Lung (tissue), 12 donors: ENCODE results near the gene GEN1. TPM values are rescaled to one million over a fixed set of nuclear protein-coding genes. Genes with fewer than 3 reads are reported as not detected.

Source experiments
- ATAC-seq: fragments of 200-7000 bp; cut with Tn5 transposase; one replicate; pipeline ENCODE4 v1.9.1; 2020; ENCODE audit warnings: moderate number of reproducible peaks; ENCODE audit not compliant: insufficient read depth, low FRiP score
- DNase-seq, 3 donors: peaks; one replicate each; pipeline ENCODE4 v3.0.0-alpha.2; 2013 to 2017
- H3K27ac ChIP-seq, 2 donors: one replicate each; pipeline ENCODE4 v1.5.1; 2013; ENCODE audit warnings: mild to moderate bottlenecking in 2 of 2, moderate library complexity in 2 of 2, control low read depth in 1 of 2, inconsistent platforms in 1 of 2, low read depth in 1 of 2, low read length in 1 of 2
- H3K27me3 ChIP-seq, 3 donors: one replicate each; pipeline ENCODE4 v1.5.1; 2013; ENCODE audit warnings: low read length in 2 of 3; ENCODE audit not compliant: control insufficient read depth in 3 of 3, insufficient read depth in 3 of 3
- H3K36me3 ChIP-seq, 4 donors: one replicate each; pipeline ENCODE4 v1.5.1; 2013; ENCODE audit warnings: low read length in 4 of 4, mild to moderate bottlenecking in 1 of 4, moderate library complexity in 1 of 4; ENCODE audit not compliant: control insufficient read depth in 4 of 4, insufficient read depth in 4 of 4
- H3K4me1 ChIP-seq, 5 donors: one replicate each; pipeline ENCODE4 v1.5.1; 2013; ENCODE audit warnings: low read length in 5 of 5, mild to moderate bottlenecking in 2 of 5, moderate library complexity in 1 of 5; ENCODE audit not compliant: control insufficient read depth in 5 of 5, insufficient read depth in 5 of 5
- H3K4me3 ChIP-seq: one replicate; pipeline ENCODE4 v1.5.1; 2013; ENCODE audit warnings: mild to moderate bottlenecking, control low read depth, moderate library complexity
- H3K9ac ChIP-seq, 2 donors: one replicate each; pipeline ENCODE4 v1.5.1; 2013; ENCODE audit warnings: low read length in 2 of 2, control low read depth in 1 of 2; ENCODE audit not compliant: insufficient read depth in 1 of 2
- H3K9me3 ChIP-seq, 4 donors: one replicate each; pipeline ENCODE4 v1.5.1; 2013; ENCODE audit warnings: low read length in 3 of 4, mild to moderate bottlenecking in 1 of 4, moderate library complexity in 1 of 4; ENCODE audit not compliant: control insufficient read depth in 4 of 4, insufficient read depth in 3 of 4
- CTCF ChIP-seq: IDR thresholded peaks from 2 replicates; pipeline ENCODE4 v1.5.1; 2012; ENCODE audit warnings: mild to moderate bottlenecking; ENCODE audit errors: control extremely low read depth, extremely low read depth
- WGBS, 2 donors: extraction: QIAGEN DNeasy Blood & Tissue Kit; methylation state at CpG; one replicate each; pipeline ENCODE4 v1.1.7; 2013; 5-methylcytosine and 5-hydroxymethylcytosine counted together
- polyA plus RNA-seq, 2 donors: library from polyadenylated mRNA; stranded (reverse); fragments of 200-250 nt; gene quantifications; one replicate each; pipeline ENCODE4 v1.2.1, GENCODE V29; 2013
- total RNA-seq, 2 donors: library from RNA; depleted of rRNA in 1 of 2; stranded (reverse); fragments of >200 nt in 1 of 2; gene quantifications; one replicate each; pipeline ENCODE4 v1.2.1, GENCODE V29; 2014 to 2021
- donor health status: control.
- donor health status: control.
- donor health status: Bipolar disorder and iron deficiency.
- donor health status: healthy.
- donor health status: DM: yes; HTN: yes; CAD: no.

The GEN1 gene
- total and polyA plus RNA-seq, 4 donors = 1.8 to 10.6 (median 4.0) TPM

DNA sequence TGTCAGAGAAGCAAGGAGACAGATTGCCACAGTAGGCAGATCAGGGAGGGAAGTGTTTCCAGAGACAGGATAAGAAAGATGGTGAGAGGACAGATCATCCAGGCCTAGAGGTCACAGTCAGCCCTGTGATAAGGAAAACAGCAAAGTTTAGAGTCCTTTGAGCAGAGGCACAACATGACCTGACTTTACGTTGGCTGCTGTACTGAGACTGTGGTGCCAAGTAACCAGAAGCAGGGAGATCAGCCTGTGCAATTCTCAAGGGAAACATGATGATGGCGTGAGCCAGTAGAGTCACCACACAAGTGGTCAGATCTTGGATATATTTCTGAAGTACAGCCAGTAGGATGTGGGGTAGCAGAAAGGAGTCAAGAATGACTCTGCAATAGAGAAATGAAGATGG is 44.0 kb upstream of the GEN1 start:
- H3K27ac ChIP-seq = no peak overlapping the region
- ATAC-seq (no peak), DNase-seq (no peak)
- TF ChIP-seq CTCF = no peak
- WGBS, 2 donors = 92 to 93% methylated on average over 2 of the region's 2 CpGs
- H3K27me3 ChIP-seq = no peaks in the 10 kb centered on the region
- H3K36me3 ChIP-seq = peaks cover 15 to 27% (median 24%) of the 10 kb centered on the region in 4 donors
- H3K4me1 ChIP-seq = no peaks in the 10 kb centered on the region
- H3K4me3 ChIP-seq = no peak overlapping the region
- H3K9me3 ChIP-seq = peaks cover 0 to 3% (median 0%) of the 10 kb centered on the region in 4 donors
- H3K9ac ChIP-seq = no peak overlapping the region

GRCh38 chr2:17710547-17711248 is 43.2 kb upstream of the GEN1 start:
- Histone ChIP-seq H3K36me3 (peaks cover 15 to 27% (median 24%) of the 10 kb centered on the region in 4 donors), H3K4me1 (no peaks in the 10 kb centered on the region), H3K9ac (no peak overlapping the region), H3K4me3 (no peak overlapping the region), H3K9me3 (peaks cover 0 to 3% (median 0%) of the 10 kb centered on the region in 4 donors), H3K27ac (no peak overlapping the region), H3K27me3 (no peaks in the 10 kb centered on the region)
- no peak for TF ChIP-seq CTCF
- no peak for ATAC-seq
- WGBS, 2 donors = 90 to 94% methylated on average over 9 of the region's 9 CpGs
- DNase-seq = no peak

DNA sequence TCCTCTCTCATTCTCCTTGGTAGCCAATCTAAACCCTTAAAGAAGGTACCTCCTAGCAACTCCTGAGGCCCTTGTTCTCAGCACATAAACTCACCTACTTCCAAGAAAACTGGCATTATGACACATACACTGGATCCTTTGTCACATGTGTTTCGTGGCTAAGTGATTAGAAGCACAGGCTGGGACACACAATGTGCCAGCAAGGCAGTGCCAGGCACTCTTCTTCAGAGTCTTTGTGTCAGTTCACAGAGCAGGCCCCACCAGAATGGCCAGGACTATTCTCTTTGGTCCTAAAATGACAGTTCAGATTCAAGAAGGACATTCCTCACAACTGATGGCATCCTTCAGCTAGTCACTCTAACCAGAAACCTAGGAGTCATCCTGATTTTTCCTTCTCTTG is 40.6 kb upstream of the GEN1 start:
- no peak for TF ChIP-seq CTCF
- H3K9ac ChIP-seq = no peak overlapping the region

More for the DNA sequence above, 40.6 kb upstream of the GEN1 start:
- no peaks in the 10 kb centered on the region for H3K9me3 ChIP-seq
- no peak overlapping the region for H3K4me3 ChIP-seq
- H3K36me3 ChIP-seq = peaks cover 15 to 37% (median 25%) of the 10 kb centered on the region in 4 donors
- no peak for ATAC-seq
- DNase-seq = no peak
- no peaks in the 10 kb centered on the region for H3K4me1 ChIP-seq
- H3K27ac ChIP-seq = no peak overlapping the region
- no peaks in the 10 kb centered on the region for H3K27me3 ChIP-seq
- WGBS, 2 donors = 92 to 95% methylated on average over 1 of the region's 1 CpG
